HL-60/S4 treated with phorbol 12-myristate 13-acetate at 8.2 ng/mL for 4 days and 3 days (cell line): ENCODE measurements around the gene NEURL1.
"Not testable (repeated sequence)": the region's sequence is repeated elsewhere in the genome, so short reads cannot be mapped to it uniquely, and the experiment has no call there.

Source experiments
- in situ Hi-C: fragments of 300-500 bp; cut with MboI; formaldehyde crosslinking; loops from 2 replicates; pipeline ENCODE4 v1.15.0; 2022; ENCODE audit warnings: low sequenced_read_pairs

Gene NEURL1

DNA sequence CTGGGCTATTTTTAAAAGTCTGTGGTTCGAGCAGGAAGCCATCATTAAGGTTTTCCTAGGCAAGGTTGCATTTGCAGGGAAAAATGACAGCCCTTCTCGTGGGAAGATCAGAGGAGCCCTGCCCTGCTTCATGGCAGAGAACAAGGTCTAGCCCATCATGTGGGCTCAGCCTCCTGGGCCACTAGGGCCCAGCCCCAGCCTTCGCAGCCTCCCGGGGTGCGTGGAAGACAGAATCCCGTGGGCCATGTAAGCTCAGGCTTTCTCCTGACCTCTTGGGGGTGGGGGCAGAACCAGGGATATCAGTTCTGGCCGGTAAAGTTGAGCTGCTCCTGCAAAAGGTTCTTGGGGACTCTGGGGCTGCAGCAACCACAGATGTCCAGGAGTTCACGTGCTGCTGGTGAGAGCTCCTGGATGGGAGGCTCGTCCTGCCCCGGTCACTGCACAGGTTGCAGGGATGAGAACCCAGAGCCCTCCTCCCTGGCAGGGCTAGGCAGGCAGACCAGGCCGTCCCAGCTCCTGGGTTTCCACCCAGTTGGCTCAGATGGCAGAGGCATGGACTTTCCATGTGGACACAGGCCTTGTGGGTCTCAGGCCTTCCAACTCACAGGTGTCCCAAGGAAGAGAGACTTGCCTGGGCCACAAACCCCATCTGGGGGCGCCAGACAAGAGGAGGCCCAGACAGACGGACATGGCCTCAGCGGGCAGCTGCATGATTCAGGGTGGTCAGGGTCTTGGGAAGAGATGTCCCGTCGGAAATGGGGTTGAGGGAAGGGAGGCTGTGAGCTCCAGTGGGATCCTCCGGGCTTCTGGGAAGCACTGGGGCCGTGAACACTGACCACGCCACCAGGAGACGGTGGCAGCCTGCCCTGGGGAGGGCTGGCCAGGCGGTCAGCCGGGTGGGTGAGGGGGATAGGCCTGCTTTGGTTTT, 126.2 kb downstream of the NEURL1 start:
- in situ Hi-C loops = no loop called here

- in situ Hi-C loops = no loop called here
Measured at GRCh38 chr10:103620352-103620740, 126.8 kb downstream of the NEURL1 start.

DNA sequence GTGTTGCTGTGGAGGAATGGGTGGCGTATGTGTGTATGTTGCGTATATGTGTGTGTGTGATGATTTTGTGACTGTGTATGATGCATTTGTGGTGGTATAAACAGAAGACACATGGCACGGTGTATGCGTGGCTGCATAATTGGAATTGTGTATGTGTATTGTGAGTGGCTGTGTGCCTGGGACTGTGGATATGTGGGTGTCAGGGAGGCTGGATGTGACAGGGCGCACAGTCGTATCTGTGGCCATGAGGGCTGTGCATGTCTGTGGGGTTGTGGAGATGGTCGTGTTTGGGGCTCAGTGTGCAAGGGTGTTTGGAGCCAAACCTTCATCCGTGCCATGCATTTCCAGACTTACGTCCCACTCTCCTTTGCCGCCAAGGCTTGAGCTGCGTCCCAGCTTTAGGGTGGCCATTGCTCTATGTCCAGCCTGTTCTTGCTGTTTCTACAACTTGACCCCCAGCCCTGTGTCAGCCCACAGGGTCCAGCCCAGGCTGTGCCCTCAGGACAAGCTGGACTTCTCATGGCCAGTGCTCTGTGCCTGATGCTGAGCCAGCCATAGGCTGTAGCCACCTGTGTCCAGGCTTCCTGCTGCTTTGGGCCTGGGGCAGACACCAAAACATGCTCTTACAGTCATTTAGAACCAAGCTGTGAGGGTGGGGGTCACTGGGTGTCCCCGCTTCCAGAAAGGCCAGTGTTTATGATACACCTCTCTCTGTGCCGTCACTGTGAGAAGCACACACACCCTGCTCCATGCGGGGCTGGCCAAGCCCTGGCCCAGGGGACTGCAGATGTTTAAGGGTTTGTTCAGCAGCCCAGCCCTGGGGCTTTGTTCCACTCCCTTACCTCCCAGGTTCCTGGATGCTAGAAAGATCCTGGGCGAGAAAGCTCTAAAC, 127.6 kb downstream of the NEURL1 start:
- in situ Hi-C loops = no loop called here

DNA sequence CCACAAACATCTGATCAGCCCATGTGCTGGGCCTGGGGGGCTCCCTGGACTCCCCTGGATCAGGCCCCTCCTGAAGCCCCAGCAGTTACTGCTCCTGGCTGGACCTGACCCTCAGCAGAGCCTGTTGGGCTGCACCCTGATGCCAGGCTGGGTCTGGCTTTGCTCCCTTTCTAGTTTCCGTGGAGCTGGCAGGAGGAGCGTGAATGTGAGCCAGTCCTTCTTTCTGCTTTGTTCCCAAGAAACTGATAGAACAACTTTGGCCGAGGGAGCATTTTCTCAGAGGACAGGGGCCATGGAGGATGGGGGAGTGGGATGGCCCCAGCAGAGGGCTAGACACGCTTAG, 128.2 kb downstream of the NEURL1 start:
- in situ Hi-C loops = no loop called here

DNA sequence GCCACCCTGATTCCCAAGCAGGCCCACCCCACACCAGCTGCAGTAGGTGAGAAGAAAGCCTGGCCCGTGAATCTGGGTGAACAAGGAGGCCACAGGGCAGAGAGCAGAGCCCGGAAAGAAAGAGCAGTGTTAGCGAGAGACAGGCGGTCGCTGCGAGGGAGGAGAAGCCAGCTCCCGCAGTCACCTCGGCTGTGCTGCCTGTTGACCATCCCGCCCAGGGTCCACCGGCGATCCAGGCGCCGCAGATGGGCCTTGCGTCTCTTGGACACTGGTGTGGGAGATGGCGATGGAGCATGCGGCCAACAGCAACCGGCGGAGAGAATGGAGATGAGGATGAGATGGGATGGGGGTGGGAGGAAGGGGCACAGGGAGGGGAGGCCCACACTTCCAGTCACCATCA, 128.8 kb downstream of the NEURL1 start:
- in situ Hi-C loops = no loop called here

DNA sequence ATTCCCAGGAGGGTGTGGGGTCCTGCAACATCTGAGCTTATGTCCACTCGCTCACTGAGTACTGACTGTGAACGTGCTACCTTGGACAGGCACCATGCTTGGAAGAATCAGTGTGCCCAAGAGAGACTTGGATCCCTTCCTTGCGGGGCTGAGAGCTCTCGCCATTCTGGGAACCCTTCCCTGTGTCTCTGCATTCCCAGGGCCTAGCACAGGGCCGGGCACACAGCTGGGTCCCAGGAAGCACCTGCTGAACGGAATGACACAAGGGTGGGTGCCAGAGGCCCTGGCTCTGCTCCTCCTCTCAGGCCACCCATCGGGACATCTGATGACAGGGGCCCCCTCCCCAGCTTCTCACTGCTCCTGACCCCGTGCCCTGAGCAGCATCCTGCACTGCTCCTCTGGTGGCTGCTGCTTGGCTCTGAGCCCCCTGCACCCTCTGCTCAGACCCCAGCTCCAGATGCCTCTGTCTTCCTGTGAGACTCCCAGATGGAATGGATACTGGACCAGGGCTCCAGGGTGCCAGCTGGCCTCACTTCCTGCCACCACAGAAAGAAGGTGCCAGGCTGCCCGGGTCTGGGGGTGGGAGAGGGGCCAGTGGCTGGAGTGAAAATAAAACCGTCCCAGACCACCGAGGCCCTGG, 129.6 kb downstream of the NEURL1 start:
- in situ Hi-C loops = no loop called here

GRCh38 chr10:103626178-103626577, 132.7 kb downstream of the NEURL1 start:
- in situ Hi-C loops = no loop called here

- in situ Hi-C loops = no loop called here
Measured at GRCh38 chr10:103627111-103627892, 133.8 kb downstream of the NEURL1 start.

- in situ Hi-C loops = no loop called here
Measured at GRCh38 chr10:103627893-103628292, 134.4 kb downstream of the NEURL1 start.

DNA sequence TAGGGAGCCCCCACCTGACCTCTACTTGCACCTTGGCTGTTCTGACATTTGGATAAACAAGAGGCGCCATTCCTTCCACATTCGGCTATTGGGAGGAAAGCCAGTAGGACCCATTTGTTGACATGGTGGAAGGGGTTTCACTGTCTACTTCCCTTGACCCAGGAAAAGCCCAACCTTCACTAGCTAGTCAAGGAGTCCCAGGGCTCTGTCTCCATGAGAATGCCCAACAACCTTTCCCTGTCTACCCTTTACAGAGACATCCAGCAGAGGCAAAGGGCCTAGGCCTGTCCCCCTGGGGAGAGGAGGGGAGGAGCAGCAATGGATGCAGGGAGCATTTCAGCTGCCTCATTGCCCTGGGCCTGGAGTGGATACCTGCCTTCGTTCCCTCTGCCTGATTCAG, 136.1 kb downstream of the NEURL1 start:
- in situ Hi-C loops = no loop called here

- in situ Hi-C loops = no loop called here
Measured at GRCh38 chr10:103630156-103630555, 136.7 kb downstream of the NEURL1 start.

GRCh38 chr10:103632247-103632642, 138.7 kb downstream of the NEURL1 start:
- in situ Hi-C loops = no loop called here

DNA sequence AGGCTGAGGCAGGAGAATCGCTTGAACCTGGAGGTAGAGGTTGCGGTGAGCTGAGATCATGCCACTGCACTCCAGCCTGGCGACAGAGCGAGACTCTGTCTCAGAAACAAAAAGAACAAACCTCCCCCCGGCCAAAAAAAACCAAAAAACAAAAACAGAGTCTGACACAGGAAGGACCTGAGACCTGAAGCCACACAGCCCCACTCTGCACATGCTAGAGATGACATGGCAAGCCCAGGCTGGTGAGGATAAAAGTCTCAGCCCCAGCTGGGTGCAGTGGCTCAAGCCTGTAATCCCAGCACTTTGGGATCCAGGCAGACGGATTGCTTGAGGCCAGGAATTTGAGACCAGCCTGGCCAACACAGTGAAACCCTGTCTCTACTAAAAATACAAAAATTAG, 139.4 kb downstream of the NEURL1 start:
- in situ Hi-C loops = not testable (repeated sequence)

DNA sequence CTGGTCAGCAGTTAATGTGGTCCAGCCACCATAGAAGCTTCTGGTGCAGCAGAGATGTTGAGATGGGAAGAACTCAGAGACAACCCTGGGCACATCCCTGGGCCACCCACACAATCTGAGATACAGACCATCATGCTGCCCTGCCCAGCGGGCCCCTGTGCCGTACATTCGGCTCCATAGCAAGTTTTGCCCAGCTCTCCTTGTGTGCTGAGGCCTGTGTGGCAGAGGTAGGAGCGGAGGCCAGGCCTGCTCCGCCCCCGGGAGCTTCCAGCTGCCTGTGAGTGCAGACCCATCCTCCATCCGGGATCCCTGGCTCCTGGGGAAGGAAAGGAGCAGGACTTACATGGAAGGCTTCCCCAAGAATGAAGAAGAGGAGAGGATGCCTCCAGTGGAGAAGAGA, 140.3 kb downstream of the NEURL1 start:
- in situ Hi-C loops = no loop called here

DNA sequence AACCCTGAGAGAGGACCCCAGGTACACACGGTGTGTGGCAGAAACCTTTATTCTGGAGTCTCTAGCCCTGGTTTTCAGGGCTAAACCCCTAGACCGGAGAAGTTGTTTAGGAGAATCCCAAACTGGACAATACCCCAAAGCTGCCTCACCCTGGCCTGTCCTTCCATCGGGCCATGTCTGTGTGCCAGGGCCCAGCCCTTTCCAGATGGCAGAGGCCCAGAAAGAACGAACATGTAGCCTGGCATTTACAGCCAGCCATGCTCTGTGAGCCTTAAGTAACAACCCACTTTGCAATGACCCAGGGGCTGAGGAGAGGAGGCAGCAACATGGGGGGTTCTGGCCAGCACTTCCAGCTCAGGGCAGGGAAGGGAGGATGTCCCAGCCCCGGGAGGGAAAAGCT, 142.1 kb downstream of the NEURL1 start:
- in situ Hi-C loops = no loop called here

- in situ Hi-C loops = no loop called here
Measured at GRCh38 chr10:103636492-103636891, 143.0 kb downstream of the NEURL1 start.

DNA sequence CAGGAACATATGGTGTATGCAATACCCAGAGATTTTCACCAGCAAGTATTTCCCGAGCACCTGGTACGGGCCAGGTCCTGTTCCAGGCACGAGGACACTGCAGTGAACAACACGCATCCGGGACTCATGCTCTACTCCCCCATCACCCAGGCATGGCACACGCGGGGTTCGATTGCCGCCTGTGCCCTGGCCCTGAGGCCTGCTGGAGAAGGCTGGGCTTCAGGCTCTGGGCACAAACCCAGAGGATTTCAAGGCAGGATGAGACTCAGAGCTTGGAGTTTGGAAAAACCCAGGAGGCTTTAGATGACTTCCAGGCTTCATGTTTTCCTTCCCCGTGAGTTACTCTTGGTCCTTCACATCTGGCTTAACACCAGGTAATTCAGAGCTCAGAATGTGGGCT, 143.5 kb downstream of the NEURL1 start:
- in situ Hi-C loops = no loop called here

GRCh38 chr10:103637927-103638557, 144.5 kb downstream of the NEURL1 start:
- in situ Hi-C loops = no loop called here

DNA sequence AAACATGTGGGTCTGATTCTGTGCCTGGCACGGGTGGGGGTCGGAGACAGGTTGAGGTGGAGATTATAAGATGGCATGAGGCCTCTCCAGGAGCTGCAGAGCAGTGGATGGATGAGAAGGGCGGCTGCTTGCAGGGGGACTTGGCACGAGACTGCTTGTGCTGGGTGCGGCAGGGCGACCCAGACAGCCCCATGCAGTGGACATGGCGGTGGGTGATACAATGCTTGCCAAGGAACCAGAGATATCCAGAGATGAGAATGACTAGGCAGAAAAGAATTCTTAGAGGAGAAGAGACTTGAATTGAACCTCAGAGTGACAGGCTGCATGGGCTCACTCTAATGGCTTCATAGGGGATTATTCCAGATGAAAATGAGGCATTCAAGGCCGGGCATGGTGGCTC, 145.4 kb downstream of the NEURL1 start:
- in situ Hi-C loops = no loop called here
